Measurements from ENCODE around the gene LAMB4. TPM values are rescaled to one million over a fixed set of nuclear protein-coding genes. Genes with fewer than 3 reads are reported as not detected.

The LAMB4 gene
- total and polyA plus RNA-seq, 2 donors from 2014 or later, result 1.2 to 5.4 TPM

GRCh38 chr7:107994421-107995030 lies 135.6 kb downstream of the LAMB4 start:
- FAIRE-seq (no peak), DNase-seq (peak in 1 of 5 donors; percentile 46)
- Histone ChIP-seq H3K4me1 (ENCODE audit: control insufficient read depth in 2 of 3, insufficient read depth in 2 of 3, low read depth in 1 of 3, low read length in 3 of 3) (peaks cover 17 to 20% (median 18%) of the 10 kb centered on the region in 3 donors), H3K27me3 (ENCODE audit: control insufficient read depth, insufficient read depth, low read length) (no peaks in the 10 kb centered on the region), H3K36me3 (ENCODE audit: control insufficient read depth in 2 of 3, insufficient read depth in 3 of 3, low read length in 3 of 3) (peaks cover 20 to 26% (median 20%) of the 10 kb centered on the region in 3 donors), H3K9me3 (ENCODE audit: control insufficient read depth in 2 of 3, insufficient read depth in 1 of 3, low read length in 3 of 3) (no peaks in the 10 kb centered on the region), H3K9ac (ENCODE audit: low read length in 3 of 3) (no peak overlapping the region), H3K4me3 (ENCODE audit: low read length in 3 of 3) (no peak overlapping the region), H3K27ac (ENCODE audit: low read depth in 2 of 2, low read length in 2 of 2) (no peak overlapping the region)
- intact Hi-C loops (cut with DNase I), result no loop called here
- TF ChIP-seq CTCF (IDR thresholded peaks at IDR 0.05; ENCODE audit: borderline replicate concordance, extremely low read depth, insufficient read depth), result no peak

GRCh38 chr7:107993891-107994291 lies 136.3 kb downstream of the LAMB4 start:
- H3K27ac ChIP-seq (ENCODE audit: low read depth in 2 of 2, low read length in 2 of 2), result no peak overlapping the region
- H3K27me3 ChIP-seq (ENCODE audit: control insufficient read depth, insufficient read depth, low read length), result no peaks in the 10 kb centered on the region
- DNase-seq (no peak), FAIRE-seq (no peak)
- intact Hi-C loops (cut with DNase I), result no loop called here
- H3K9ac ChIP-seq (ENCODE audit: low read length in 3 of 3), result no peak overlapping the region
- peaks cover 23 to 30% (median 24%) of the 10 kb centered on the region in 3 donors for H3K36me3 ChIP-seq (ENCODE audit: control insufficient read depth in 2 of 3, insufficient read depth in 3 of 3, low read length in 3 of 3)
- peaks cover 16 to 17% (median 16%) of the 10 kb centered on the region in 3 donors for H3K4me1 ChIP-seq (ENCODE audit: control insufficient read depth in 2 of 3, insufficient read depth in 2 of 3, low read depth in 1 of 3, low read length in 3 of 3)
- H3K9me3 ChIP-seq (ENCODE audit: control insufficient read depth in 2 of 3, insufficient read depth in 1 of 3, low read length in 3 of 3), result no peaks in the 10 kb centered on the region
- no peak overlapping the region for H3K4me3 ChIP-seq (ENCODE audit: low read length in 3 of 3)
- TF ChIP-seq CTCF (IDR thresholded peaks at IDR 0.05; ENCODE audit: borderline replicate concordance, extremely low read depth, insufficient read depth), result no peak

- no peak overlapping the region for H3K9ac ChIP-seq (ENCODE audit: low read length in 3 of 3)
- intact Hi-C loops (cut with DNase I), result no loop called here
- no peaks in the 10 kb centered on the region for H3K9me3 ChIP-seq (ENCODE audit: control insufficient read depth in 2 of 3, insufficient read depth in 1 of 3, low read length in 3 of 3)
- peaks cover 27 to 53% (median 41%) of the 10 kb centered on the region in 3 donors for H3K36me3 ChIP-seq (ENCODE audit: control insufficient read depth in 2 of 3, insufficient read depth in 3 of 3, low read length in 3 of 3)
- H3K27me3 ChIP-seq (ENCODE audit: control insufficient read depth, insufficient read depth, low read length), result no peaks in the 10 kb centered on the region
- TF ChIP-seq CTCF (IDR thresholded peaks at IDR 0.05; ENCODE audit: borderline replicate concordance, extremely low read depth, insufficient read depth), result no peak
- FAIRE-seq, result no peak
- peaks cover 1 to 6% (median 2%) of the 10 kb centered on the region in 3 donors for H3K4me1 ChIP-seq (ENCODE audit: control insufficient read depth in 2 of 3, insufficient read depth in 2 of 3, low read depth in 1 of 3, low read length in 3 of 3)
- H3K4me3 ChIP-seq (ENCODE audit: low read length in 3 of 3), result no peak overlapping the region
- no peak overlapping the region for H3K27ac ChIP-seq (ENCODE audit: low read depth in 2 of 2, low read length in 2 of 2)
- no peak for DNase-seq
These were observed 140.4 kb downstream of the LAMB4 start for GRCh38 chr7:107989618-107990373.
